Measurements from ENCODE around the gene GLIS1.

Gene GLIS1

DNA sequence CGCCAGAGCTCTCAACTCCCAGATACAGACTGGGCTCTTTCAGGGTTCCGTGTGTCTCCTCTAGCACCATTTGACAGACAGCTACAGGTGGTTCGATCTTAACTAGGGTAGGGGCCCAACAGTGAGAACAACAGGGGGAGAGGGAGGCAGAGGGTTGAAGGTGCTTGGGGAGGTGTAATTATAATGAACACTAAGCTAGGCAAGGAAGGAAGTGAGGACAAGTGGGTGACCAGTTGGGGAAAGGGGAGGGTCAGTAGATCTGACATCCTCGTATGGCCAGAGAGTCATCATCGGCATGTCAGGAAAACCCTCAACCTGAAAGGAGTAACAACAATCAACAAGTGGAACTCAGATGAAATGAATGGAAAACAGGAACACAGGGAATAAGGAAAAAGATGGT, 22.8 kb downstream of the GLIS1 start:
- DNase-seq = no peak

- no peak for DNase-seq
Measured at GRCh38 chr1:53715478-53715877, 23.5 kb downstream of the GLIS1 start.

- DNase-seq = no peak
Measured at GRCh38 chr1:53712276-53712675, 26.7 kb downstream of the GLIS1 start.

DNA sequence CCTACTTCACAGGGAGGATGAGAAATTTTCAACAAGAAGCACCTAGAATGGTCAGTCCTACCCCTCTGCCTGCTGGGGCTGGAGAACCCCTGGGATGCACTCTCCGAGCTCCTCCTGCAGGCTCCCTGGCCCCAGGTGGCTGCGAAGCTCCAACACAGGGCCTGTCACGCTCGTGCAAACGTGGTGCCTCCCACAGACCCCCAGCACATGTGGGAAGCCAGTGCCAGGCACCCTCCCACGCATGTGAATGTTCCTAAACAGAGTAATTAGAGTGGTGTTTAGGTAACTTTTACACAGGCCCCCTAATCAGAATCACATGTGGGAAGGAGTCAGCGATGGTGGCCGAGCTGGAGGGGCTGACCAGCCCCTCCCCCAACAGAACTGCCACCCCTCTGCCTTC, 28.4 kb downstream of the GLIS1 start:
- no peak for DNase-seq

GRCh38 chr1:53708687-53709086, 30.3 kb downstream of the GLIS1 start:
- no peak for DNase-seq

GRCh38 chr1:53706356-53706755, 32.6 kb downstream of the GLIS1 start:
- no peak for DNase-seq

- no peak for DNase-seq
Measured at GRCh38 chr1:53705446-53706096, 33.4 kb downstream of the GLIS1 start.

GRCh38 chr1:53704804-53705445, 34.0 kb downstream of the GLIS1 start:
- no peak for DNase-seq

DNA sequence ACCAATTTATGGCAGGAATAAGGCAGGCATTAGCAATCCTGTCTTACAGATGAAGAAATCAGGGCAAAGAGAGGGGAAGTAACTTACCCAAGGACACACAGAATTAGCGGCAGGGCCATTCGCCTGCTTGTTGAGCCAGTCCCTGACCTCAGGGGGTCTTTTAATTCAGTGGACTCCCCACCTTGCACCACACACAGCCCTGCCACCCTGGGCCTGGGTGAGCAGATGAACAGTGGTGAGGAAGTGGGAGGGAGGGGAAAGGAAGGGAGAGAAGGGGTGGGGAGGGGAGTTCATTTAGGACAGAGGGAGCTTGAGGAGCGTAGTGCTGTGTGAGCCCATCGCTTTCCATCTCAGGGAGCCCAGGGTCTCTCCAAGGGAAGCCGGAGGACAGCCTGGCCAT, 34.7 kb downstream of the GLIS1 start:
- no peak for DNase-seq

GRCh38 chr1:53703174-53703573, 35.8 kb downstream of the GLIS1 start:
- no peak for DNase-seq

DNA sequence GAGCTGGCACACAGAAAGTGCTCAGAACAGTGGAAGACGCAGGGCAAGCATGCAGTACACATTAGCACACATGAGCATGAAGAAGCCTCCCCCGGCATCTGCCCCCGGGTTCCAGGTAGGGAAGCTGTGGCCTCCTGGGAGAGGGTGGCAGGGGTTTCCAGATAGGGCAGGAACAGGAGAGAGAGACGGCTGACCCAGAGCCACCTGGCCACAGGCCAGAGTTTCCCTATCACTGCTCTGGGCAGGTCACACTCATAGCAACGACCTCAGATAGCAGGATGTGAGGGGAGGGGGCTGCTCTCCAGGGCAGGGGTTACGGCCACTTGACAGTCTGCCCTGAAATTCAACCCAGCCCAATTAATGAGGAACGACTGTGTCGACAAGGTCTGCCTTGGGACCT, 36.6 kb downstream of the GLIS1 start:
- no peak for DNase-seq

- DNase-seq = no peak
Measured at GRCh38 chr1:53700776-53701175, 38.2 kb downstream of the GLIS1 start.

GRCh38 chr1:53699981-53700380, 39.0 kb downstream of the GLIS1 start:
- no peak for DNase-seq

- DNase-seq = no peak
Measured at GRCh38 chr1:53698384-53698980, 40.5 kb downstream of the GLIS1 start.

- no peak for DNase-seq
Measured at GRCh38 chr1:53697721-53698383, 41.1 kb downstream of the GLIS1 start.

DNA sequence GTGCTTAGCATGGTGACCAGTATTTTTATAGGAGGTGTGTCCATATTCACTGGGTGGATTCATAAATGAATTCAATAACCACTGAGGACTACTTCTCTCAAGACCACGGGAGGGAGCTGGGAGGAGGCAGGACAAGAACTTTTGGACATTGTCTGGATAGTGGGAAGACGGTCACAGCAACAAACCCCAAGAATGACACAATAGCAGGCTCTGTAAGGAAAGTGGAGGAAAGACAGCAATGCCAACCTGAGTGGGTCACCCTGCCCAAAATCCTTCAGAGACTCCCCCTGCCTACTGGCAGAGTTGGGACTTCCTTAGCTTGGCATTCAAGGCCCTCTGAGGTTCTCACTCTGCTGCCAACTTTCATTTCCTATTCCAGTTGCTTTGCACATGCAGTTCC, 42.0 kb downstream of the GLIS1 start:
- no peak for DNase-seq

DNA sequence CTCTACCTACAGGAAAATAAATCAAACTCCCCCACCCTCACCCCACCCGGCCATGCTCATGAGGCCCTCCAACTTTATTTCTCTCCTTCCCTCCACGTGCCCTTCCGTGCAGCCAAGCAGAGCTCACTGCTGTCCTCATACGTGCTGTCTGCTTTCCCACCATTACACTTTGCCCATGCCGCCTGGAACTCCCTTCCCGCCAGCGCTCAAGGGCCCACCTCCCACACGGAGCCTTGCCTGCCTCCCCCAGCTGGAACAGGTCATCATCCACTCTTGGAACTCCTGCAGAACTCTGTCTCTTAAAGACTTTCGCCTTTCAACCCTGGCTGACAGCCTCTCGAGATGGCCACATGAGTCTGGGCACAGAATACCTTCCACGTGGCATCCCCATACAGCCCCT, 42.4 kb downstream of the GLIS1 start:
- DNase-seq = no peak

GRCh38 chr1:53696051-53696450, 42.9 kb downstream of the GLIS1 start:
- DNase-seq = no peak

DNA sequence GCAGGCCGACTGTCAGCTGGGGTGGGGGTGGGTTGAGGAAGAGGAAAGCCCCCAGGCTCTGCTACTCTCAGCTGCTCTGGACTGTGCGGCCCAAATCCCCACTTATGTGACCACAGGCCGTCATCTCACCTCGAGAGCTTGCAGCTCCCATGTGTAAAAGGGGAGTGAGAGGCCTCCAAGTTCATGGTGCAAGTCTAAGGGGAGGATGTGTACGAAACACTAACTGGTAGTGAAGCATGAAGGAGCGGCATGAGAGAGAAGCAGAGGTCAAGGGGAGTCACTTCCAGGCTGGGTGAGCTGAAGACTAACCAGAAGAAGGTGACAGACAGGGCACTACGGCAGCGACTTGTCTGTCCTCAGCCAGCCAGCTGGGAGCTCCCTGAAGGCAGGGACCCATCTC, 43.8 kb downstream of the GLIS1 start:
- no peak for DNase-seq

GRCh38 chr1:53694718-53695091, 44.3 kb downstream of the GLIS1 start:
- DNase-seq = no peak

- DNase-seq = no peak
Measured at GRCh38 chr1:53693773-53694717, 44.9 kb downstream of the GLIS1 start.

DNA sequence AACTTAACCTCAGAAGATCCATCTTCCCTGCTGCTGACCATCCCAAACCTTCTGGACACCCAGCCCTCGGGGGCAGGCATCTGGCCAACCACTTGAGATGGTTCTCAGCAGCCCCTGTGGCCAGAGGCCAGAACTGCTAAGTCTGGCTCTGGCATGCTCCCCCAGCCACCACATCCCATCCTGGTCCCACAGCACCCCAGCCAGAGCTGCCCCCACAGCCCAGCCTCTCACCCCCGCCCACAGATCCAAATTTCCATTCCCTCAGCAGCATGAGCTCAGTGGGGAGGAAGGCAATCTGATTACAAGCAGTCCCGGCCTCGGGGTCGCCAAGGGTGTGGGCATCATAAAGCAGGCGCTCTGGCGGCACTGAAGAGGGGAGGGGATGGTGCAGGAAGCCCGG, 45.6 kb downstream of the GLIS1 start:
- DNase-seq = no peak

GRCh38 chr1:53691326-53691725, 47.6 kb downstream of the GLIS1 start:
- DNase-seq = no peak

Measured in NCI-H1694 (cell line).